DOHH2 (cell line): Measurements from ENCODE around the gene DNASE1L1.

ENCODE experiments used
- H3F3A ChIP-seq: fragments of 200-600 bp; sonication (generic), shearing (Covaris generic); 2 replicates; pipeline ENCODE4 v1.6.0; 2016; ENCODE audit warnings: antibody characterized with exemption, mild to moderate bottlenecking; ENCODE audit not compliant: control insufficient read depth, insufficient read depth
- H3K27ac ChIP-seq: fragments of 200-600 bp; sonication (generic); 2 replicates; pipeline ENCODE4 v1.5.1; 2014; ENCODE audit warnings: low read depth, mild to moderate bottlenecking, low read length, moderate library complexity
- H3K27me3 ChIP-seq: fragments of 200-600 bp; sonication (generic); 2 replicates; pipeline ENCODE4 v1.6.1; 2014; ENCODE audit warnings: mild to moderate bottlenecking, low read length, mixed read lengths; ENCODE audit not compliant: control insufficient read depth
- H3K36me3 ChIP-seq: fragments of 200-600 bp; sonication (generic); 2 replicates; pipeline ENCODE4 v1.6.1; 2014; ENCODE audit warnings: mild to moderate bottlenecking, low read length, moderate library complexity, mixed read lengths; ENCODE audit not compliant: control insufficient read depth
- H3K4me1 ChIP-seq: fragments of 200-600 bp; sonication (generic); 2 replicates; pipeline ENCODE4 v1.6.1; 2014; ENCODE audit warnings: mild to moderate bottlenecking, low read length, mixed read lengths; ENCODE audit not compliant: control insufficient read depth
- H3K4me2 ChIP-seq: fragments of 200-600 bp; sonication (generic); 2 replicates; pipeline ENCODE4 v1.6.0; 2014; ENCODE audit warnings: mild to moderate bottlenecking, low read length, moderate library complexity
- H3K4me3 ChIP-seq: fragments of 200-600 bp; sonication (generic); 2 replicates; pipeline ENCODE4 v1.5.1; 2014; ENCODE audit warnings: mild to moderate bottlenecking, low read length, mixed read lengths
- H3K79me2 ChIP-seq: fragments of 200-600 bp; sonication (generic); 2 replicates; pipeline ENCODE4 v1.6.1; 2014; ENCODE audit warnings: mild to moderate bottlenecking, low read length, mixed read lengths; ENCODE audit not compliant: control insufficient read depth
- H3K9me2 ChIP-seq: fragments of 200-600 bp; sonication (generic); replicated peaks from 2 replicates; pipeline ENCODE4 v1.6.1; 2014; ENCODE audit warnings: mild to moderate bottlenecking, low read length, mixed read lengths; ENCODE audit not compliant: control insufficient read depth
- H3K9me3 ChIP-seq: fragments of 200-600 bp; sonication (generic); 2 replicates; pipeline ENCODE4 v1.6.1; 2014; ENCODE audit warnings: antibody characterized with exemption, low read length, mixed read lengths; ENCODE audit not compliant: control insufficient read depth, insufficient read depth
- H4K20me1 ChIP-seq: fragments of 200-600 bp; sonication (generic); 2 replicates; pipeline ENCODE4 v1.6.0; 2014; ENCODE audit warnings: low read depth, mild to moderate bottlenecking, antibody characterized with exemption, low read length, moderate library complexity; ENCODE audit not compliant: control insufficient read depth, insufficient read depth
- CTCF ChIP-seq: fragments of 200-600 bp; sonication (generic); IDR thresholded peaks from one replicate; pipeline ENCODE4 v1.5.1; 2014; ENCODE audit warnings: antibody characterized with exemption, mild to moderate bottlenecking, low read depth, low read length; ENCODE audit not compliant: poor library complexity, severe bottlenecking
- EZH2phosphoT487 ChIP-seq: fragments of 200-600 bp; sonication (generic); IDR thresholded peaks from 2 replicates; pipeline ENCODE4 v1.6.1; 2017; ENCODE audit warnings: borderline replicate concordance, mild to moderate bottlenecking, antibody characterized with exemption, low read length, moderate library complexity, mixed read lengths

Gene DNASE1L1

GRCh38 chrX:154358011-154358410, 51.0 kb downstream of the DNASE1L1 start:
- Histone ChIP-seq H3K4me1 (no peaks in the 10 kb centered on the region), H3K36me3 (peaks cover 16% of the 10 kb centered on the region), H3K9me2 (no peaks in the 10 kb centered on the region), H4K20me1 (no peaks in the 10 kb centered on the region), H3K4me3 (no peak overlapping the region), H3K9me3 (no peaks in the 10 kb centered on the region), H3K79me2 (no peaks in the 10 kb centered on the region), H3F3A (no peaks in the 10 kb centered on the region), H3K27me3 (no peaks in the 10 kb centered on the region), H3K27ac (no peak overlapping the region), H3K4me2 (no peak overlapping the region)
- TF ChIP-seq EZH2phosphoT487 (no peak), CTCF (no peak)

- H3K36me3 ChIP-seq, result peaks cover 16% of the 10 kb centered on the region
- H3K4me3 ChIP-seq, result no peak overlapping the region
- no peaks in the 10 kb centered on the region for H4K20me1 ChIP-seq
- no peaks in the 10 kb centered on the region for H3K27me3 ChIP-seq
- H3K4me2 ChIP-seq, result no peak overlapping the region
- no peaks in the 10 kb centered on the region for H3K9me3 ChIP-seq
- TF ChIP-seq EZH2phosphoT487, result no peak
- TF ChIP-seq CTCF, result no peak
- H3F3A ChIP-seq, result no peaks in the 10 kb centered on the region
- H3K4me1 ChIP-seq, result no peaks in the 10 kb centered on the region
- no peaks in the 10 kb centered on the region for H3K79me2 ChIP-seq
- H3K27ac ChIP-seq, result no peak overlapping the region
- H3K9me2 ChIP-seq, result no peaks in the 10 kb centered on the region
These were observed 51.8 kb downstream of the DNASE1L1 start for GRCh38 chrX:154357205-154357604.

GRCh38 chrX:154356596-154356995, 52.5 kb downstream of the DNASE1L1 start:
- H3K9me2 ChIP-seq, result no peaks in the 10 kb centered on the region
- H3K27ac ChIP-seq, result no peak overlapping the region
- no peaks in the 10 kb centered on the region for H3K27me3 ChIP-seq
- no peak overlapping the region for H3K4me3 ChIP-seq
- no peak overlapping the region for H3K4me2 ChIP-seq
- no peaks in the 10 kb centered on the region for H3F3A ChIP-seq
- no peaks in the 10 kb centered on the region for H4K20me1 ChIP-seq
- TF ChIP-seq CTCF (no peak), EZH2phosphoT487 (no peak)
- H3K9me3 ChIP-seq, result no peaks in the 10 kb centered on the region
- H3K4me1 ChIP-seq, result no peaks in the 10 kb centered on the region
- H3K79me2 ChIP-seq, result no peaks in the 10 kb centered on the region
- H3K36me3 ChIP-seq, result peaks cover 13% of the 10 kb centered on the region

GRCh38 chrX:154355776-154356140, 53.3 kb downstream of the DNASE1L1 start:
- TF ChIP-seq CTCF (no peak), EZH2phosphoT487 (no peak)
- Histone ChIP-seq H3F3A (no peaks in the 10 kb centered on the region), H3K4me3 (no peak overlapping the region)

More at GRCh38 chrX:154355776-154356140, 53.3 kb downstream of the DNASE1L1 start:
- no peaks in the 10 kb centered on the region for H3K9me2 ChIP-seq
- no peaks in the 10 kb centered on the region for H3K27me3 ChIP-seq
- H4K20me1 ChIP-seq, result no peaks in the 10 kb centered on the region
- H3K4me2 ChIP-seq, result no peak overlapping the region
- H3K79me2 ChIP-seq, result no peaks in the 10 kb centered on the region
- no peaks in the 10 kb centered on the region for H3K9me3 ChIP-seq
- no peak overlapping the region for H3K27ac ChIP-seq
- H3K36me3 ChIP-seq, result peaks cover 8% of the 10 kb centered on the region; the same call in 1 of the 2 replicates
- H3K4me1 ChIP-seq, result no peaks in the 10 kb centered on the region
